Measurements from ENCODE around the gene FAM151B. TPM values are rescaled to one million over a fixed set of nuclear protein-coding genes. Genes with fewer than 3 reads are reported as not detected.

FAM151B gene
- polyA plus RNA-seq, 1 experiment = 4.6 TPM

DNA sequence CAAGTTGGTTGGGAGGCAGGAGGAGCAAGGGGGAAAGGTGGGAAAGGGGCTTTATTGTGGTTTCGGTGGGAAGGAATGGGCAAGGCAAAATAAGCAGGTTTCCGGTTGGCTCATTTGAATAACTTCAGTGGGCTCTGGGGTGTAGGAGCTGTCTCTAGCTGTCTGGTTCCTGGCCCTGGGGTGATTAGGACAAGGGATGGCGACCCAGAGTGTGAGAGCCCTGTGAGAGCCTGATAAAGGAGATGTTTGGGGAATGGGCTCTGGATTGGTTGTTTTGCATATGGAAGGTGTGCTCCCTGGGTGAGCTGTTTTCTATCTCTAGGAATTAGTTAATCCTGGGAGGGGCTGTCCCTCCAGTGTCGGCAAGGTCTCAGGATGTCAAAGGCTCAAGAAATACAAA is 66.7 kb downstream of the FAM151B start:
- H3K27me3 ChIP-seq (ENCODE audit: control insufficient read depth, insufficient read depth, low read length) = peaks cover 11% of the 10 kb centered on the region
- no peak overlapping the region for H3K4me3 ChIP-seq (ENCODE audit: low read depth, low read length)
- POLR2A ChIA-PET = no interaction called here
- TF ChIP-seq, protein P1, sequence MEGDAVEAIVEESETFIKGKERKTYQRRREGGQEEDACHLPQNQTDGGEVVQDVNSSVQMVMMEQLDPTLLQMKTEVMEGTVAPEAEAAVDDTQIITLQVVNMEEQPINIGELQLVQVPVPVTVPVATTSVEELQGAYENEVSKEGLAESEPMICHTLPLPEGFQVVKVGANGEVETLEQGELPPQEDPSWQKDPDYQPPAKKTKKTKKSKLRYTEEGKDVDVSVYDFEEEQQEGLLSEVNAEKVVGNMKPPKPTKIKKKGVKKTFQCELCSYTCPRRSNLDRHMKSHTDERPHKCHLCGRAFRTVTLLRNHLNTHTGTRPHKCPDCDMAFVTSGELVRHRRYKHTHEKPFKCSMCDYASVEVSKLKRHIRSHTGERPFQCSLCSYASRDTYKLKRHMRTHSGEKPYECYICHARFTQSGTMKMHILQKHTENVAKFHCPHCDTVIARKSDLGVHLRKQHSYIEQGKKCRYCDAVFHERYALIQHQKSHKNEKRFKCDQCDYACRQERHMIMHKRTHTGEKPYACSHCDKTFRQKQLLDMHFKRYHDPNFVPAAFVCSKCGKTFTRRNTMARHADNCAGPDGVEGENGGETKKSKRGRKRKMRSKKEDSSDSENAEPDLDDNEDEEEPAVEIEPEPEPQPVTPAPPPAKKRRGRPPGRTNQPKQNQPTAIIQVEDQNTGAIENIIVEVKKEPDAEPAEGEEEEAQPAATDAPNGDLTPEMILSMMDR (IDR thresholded peaks at IDR 0.05; ENCODE audit: low read depth, low read length) = no peak
- no peak overlapping the region for H3K27ac ChIP-seq (ENCODE audit: low read depth, low read length)
- DNase-seq (ENCODE audit: low read depth, low spot score) = no peak
- CTCF ChIA-PET = no interaction called here
- H3K9me3 ChIP-seq (ENCODE audit: control insufficient read depth, insufficient read depth, low read length) = no peaks in the 10 kb centered on the region

DNA sequence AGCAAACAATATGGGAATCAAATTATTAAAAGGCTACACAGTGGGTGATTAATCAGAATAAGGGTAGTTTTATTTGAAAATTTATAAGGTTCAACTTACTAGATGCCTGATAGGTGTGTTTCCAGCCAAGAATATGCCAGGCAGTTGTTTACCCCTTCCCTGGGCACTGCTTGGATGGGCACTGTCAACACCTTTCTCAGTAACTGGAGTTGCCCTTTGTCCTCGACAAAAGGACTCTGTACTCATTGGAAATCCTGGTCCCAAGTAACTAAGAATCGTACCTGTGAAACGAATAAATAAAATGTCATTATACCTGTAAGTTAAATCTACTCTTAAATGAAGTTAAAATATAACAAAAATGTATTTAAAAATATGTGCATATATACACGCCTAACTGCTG is 67.2 kb downstream of the FAM151B start:
- ChIA-PET POLR2A (no interaction called here), CTCF (no interaction called here)
- Histone ChIP-seq H3K27me3 (ENCODE audit: control insufficient read depth, insufficient read depth, low read length) (peaks cover 14% of the 10 kb centered on the region), H3K27ac (ENCODE audit: low read depth, low read length) (no peak overlapping the region), H3K4me3 (ENCODE audit: low read depth, low read length) (no peak overlapping the region), H3K9me3 (ENCODE audit: control insufficient read depth, insufficient read depth, low read length) (no peaks in the 10 kb centered on the region)
- TF ChIP-seq, protein P1 (IDR thresholded peaks at IDR 0.05; ENCODE audit: low read depth, low read length) = no peak
- no peak for DNase-seq (ENCODE audit: low read depth, low spot score)

- POLR2A ChIA-PET = no interaction called here
- TF ChIP-seq, protein P1 (IDR thresholded peaks at IDR 0.05; ENCODE audit: low read depth, low read length) = no peak
- peaks cover 30% of the 10 kb centered on the region for H3K27me3 ChIP-seq (ENCODE audit: control insufficient read depth, insufficient read depth, low read length)
- no peak overlapping the region for H3K27ac ChIP-seq (ENCODE audit: low read depth, low read length)
- CTCF ChIA-PET = no interaction called here
- H3K4me3 ChIP-seq (ENCODE audit: low read depth, low read length) = no peak overlapping the region
- DNase-seq (ENCODE audit: low read depth, low spot score) = no peak
- no peaks in the 10 kb centered on the region for H3K9me3 ChIP-seq (ENCODE audit: control insufficient read depth, insufficient read depth, low read length)
Observed at GRCh38 chr5:80559244-80559643, 71.3 kb downstream of the FAM151B start.

DNA sequence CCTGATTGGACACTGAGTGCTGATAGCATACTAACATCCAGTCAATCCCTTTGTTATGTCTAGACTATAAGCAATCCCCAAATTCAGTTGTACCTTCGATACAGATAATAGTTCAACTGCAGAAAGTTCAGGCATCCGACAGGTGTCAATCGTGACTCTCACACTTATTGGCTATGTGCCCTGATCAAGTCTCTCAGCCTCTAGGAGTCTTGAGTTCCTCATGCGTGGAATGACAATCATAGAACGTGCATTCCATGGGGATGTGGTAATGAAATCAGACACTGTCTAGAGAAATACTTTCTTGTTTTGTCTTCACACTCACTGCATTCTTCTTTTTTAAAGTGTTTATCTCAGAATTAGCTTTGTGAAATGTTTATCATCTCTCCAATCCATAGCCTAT is 77.4 kb downstream of the FAM151B start:
- Histone ChIP-seq H3K27me3 (ENCODE audit: control insufficient read depth, insufficient read depth, low read length) (peaks cover 58% of the 10 kb centered on the region), H3K27ac (ENCODE audit: low read depth, low read length) (no peak overlapping the region), H3K4me3 (ENCODE audit: low read depth, low read length) (no peak overlapping the region), H3K9me3 (ENCODE audit: control insufficient read depth, insufficient read depth, low read length) (no peaks in the 10 kb centered on the region; the same call in 1 of the 2 replicates)
- TF ChIP-seq, protein P1 (IDR thresholded peaks at IDR 0.05; ENCODE audit: low read depth, low read length) = no peak
- CTCF ChIA-PET = no interaction called here
- no peak for DNase-seq (ENCODE audit: low read depth, low spot score)
- POLR2A ChIA-PET = no interaction called here

GRCh38 chr5:80566711-80567259 is 78.9 kb downstream of the FAM151B start:
- Histone ChIP-seq H3K27ac (ENCODE audit: low read depth, low read length) (no peak overlapping the region), H3K4me3 (ENCODE audit: low read depth, low read length) (no peak overlapping the region), H3K9me3 (ENCODE audit: control insufficient read depth, insufficient read depth, low read length) (no peaks in the 10 kb centered on the region; the same call in 1 of the 2 replicates), H3K27me3 (ENCODE audit: control insufficient read depth, insufficient read depth, low read length) (peaks cover 64% of the 10 kb centered on the region)
- ChIA-PET CTCF (no interaction called here), POLR2A (no interaction called here)
- no peak for DNase-seq (ENCODE audit: low read depth, low spot score)
- TF ChIP-seq, protein P1 (IDR thresholded peaks at IDR 0.05; ENCODE audit: low read depth, low read length) = no peak
